HEK293T (cell line): ENCODE measurements around the gene LANCL3.

ENCODE experiments used
- CTCF ChIA-PET: fragments of 350-600 bp; formaldehyde crosslinking; extraction: SDS; loops from one replicate; lab custom pipeline; 2021; ENCODE audit warnings: antibody characterized with exemption, inconsistent platforms; lab: Yijun Ruan, JAX
- POLR2A ChIA-PET: fragments of 350-600 bp; formaldehyde crosslinking; extraction: SDS; loops from one replicate; lab custom pipeline; 2020; ENCODE audit warnings: antibody characterized with exemption, inconsistent platforms; lab: Yijun Ruan, JAX
- DNase-seq: peaks from one replicate; pipeline ENCODE4 v3.0.0; 2012; ENCODE audit warnings: mixed read lengths; ENCODE audit errors: extremely low spot score
- ARNT ChIP-seq: fragments of 450-650 bp; IDR thresholded peaks from 2 replicates; pipeline ENCODE4 v1.6.1; 2017; ENCODE audit warnings: mild to moderate bottlenecking
- BHLHE40 ChIP-seq: fragments of 450-650 bp; IDR thresholded peaks from 2 replicates; pipeline ENCODE4 v1.6.1; 2016; ENCODE audit warnings: mild to moderate bottlenecking, moderate library complexity, borderline replicate concordance
- CTBP1 ChIP-seq: fragments of 450-650 bp; IDR thresholded peaks from 2 replicates; pipeline ENCODE4 v1.6.1; 2016; ENCODE audit warnings: borderline replicate concordance
- ELF4 ChIP-seq: fragments of 450-650 bp; IDR thresholded peaks from 2 replicates; pipeline ENCODE4 v1.6.1; 2017; ENCODE audit warnings: antibody characterized with exemption
- FOXA1 ChIP-seq: fragments of 450-650 bp; IDR thresholded peaks from 2 replicates; pipeline ENCODE4 v1.6.1; 2016; ENCODE audit warnings: mild to moderate bottlenecking
- FOXK2 ChIP-seq: fragments of 450-650 bp; IDR thresholded peaks from 2 replicates; pipeline ENCODE4 v1.6.1; 2016; ENCODE audit warnings: mild to moderate bottlenecking
- FOXM1 ChIP-seq: fragments of 450-650 bp; IDR thresholded peaks from 2 replicates; pipeline ENCODE4 v1.6.1; 2017; ENCODE audit warnings: mild to moderate bottlenecking, borderline replicate concordance
- HDGF ChIP-seq: fragments of 450-650 bp; IDR thresholded peaks from 2 replicates; pipeline ENCODE4 v1.6.1; 2017; ENCODE audit warnings: antibody characterized with exemption, borderline replicate concordance
- L3MBTL2 ChIP-seq: fragments of 450-650 bp; conservative IDR thresholded peaks from 2 replicates; pipeline ENCODE4 v1.6.1; 2016; ENCODE audit warnings: mild to moderate bottlenecking
- LEF1 ChIP-seq: fragments of 450-650 bp; IDR thresholded peaks from 2 replicates; pipeline ENCODE4 v1.6.1; 2017; ENCODE audit warnings: mild to moderate bottlenecking, borderline replicate concordance
- NFRKB ChIP-seq: fragments of 450-650 bp; IDR thresholded peaks from 2 replicates; pipeline ENCODE4 v1.6.1; 2016; ENCODE audit warnings: mild to moderate bottlenecking, moderate library complexity
- SP1 ChIP-seq: fragments of 450-650 bp; IDR thresholded peaks from 2 replicates; pipeline ENCODE4 v1.6.1; 2017
- SUZ12 ChIP-seq: fragments of 450-650 bp; IDR thresholded peaks from 2 replicates; pipeline ENCODE4 v1.6.1; 2016; ENCODE audit warnings: mild to moderate bottlenecking
- TARDBP ChIP-seq: fragments of 450-650 bp; IDR thresholded peaks from 2 replicates; pipeline ENCODE4 v1.6.1; 2016
- ZNF384 ChIP-seq: fragments of 450-650 bp; IDR thresholded peaks from 2 replicates; pipeline ENCODE4 v1.6.1; 2016
- TF ChIP-seq, protein P1 (sequence below): fragments of 450-650 bp; IDR thresholded peaks from 2 replicates; pipeline ENCODE4 v1.6.1; 2016

The LANCL3 gene

DNA sequence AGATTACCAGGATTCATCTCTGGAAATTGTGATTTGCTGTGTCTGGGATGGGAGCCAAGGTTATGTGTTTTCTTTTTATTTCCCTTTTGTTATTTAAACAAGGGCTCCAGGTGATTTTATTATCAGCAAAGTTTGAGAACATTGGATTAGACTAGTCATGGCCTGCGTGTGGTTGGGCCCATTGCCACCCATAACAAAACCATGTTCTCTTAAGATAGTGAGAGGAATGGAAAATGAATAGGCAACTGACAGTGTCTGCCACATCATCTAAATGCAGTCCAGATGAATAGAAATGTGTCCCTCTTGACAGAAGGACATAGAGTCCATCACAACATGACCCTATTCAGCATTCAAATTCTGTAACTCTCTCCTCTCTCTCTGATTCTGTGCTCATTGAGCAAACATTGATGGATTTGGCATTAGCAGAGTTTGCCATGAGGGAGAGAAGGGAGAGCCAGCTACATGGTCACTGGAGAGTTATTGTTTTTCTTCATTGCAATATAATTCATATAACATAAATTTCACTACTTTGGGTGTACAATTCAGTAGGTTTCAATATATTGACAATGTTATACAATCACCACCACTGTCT lies 125.8 kb downstream of the LANCL3 start:
- no peak for DNase-seq
- no peak for TF ChIP-seq ARNT
- TF ChIP-seq LEF1: no peak
- no peak for TF ChIP-seq HDGF
- TF ChIP-seq FOXA1: no peak
- ChIA-PET POLR2A (no interaction called here), CTCF (no interaction called here)

GRCh38 chrX:37701588-37701987 lies 130.1 kb downstream of the LANCL3 start:
- no peak for DNase-seq
- ChIA-PET POLR2A (no interaction called here), CTCF (no interaction called here)
- TF ChIP-seq L3MBTL2 (no peak), HDGF (no peak), LEF1 (no peak), BHLHE40 (no peak), NFRKB (no peak), ARNT (no peak), FOXM1 (no peak), CTBP1 (no peak), SUZ12 (no peak), ZNF384 (no peak), FOXA1 (no peak), SP1 (no peak), FOXK2 (no peak)
- TF ChIP-seq, protein P1, sequence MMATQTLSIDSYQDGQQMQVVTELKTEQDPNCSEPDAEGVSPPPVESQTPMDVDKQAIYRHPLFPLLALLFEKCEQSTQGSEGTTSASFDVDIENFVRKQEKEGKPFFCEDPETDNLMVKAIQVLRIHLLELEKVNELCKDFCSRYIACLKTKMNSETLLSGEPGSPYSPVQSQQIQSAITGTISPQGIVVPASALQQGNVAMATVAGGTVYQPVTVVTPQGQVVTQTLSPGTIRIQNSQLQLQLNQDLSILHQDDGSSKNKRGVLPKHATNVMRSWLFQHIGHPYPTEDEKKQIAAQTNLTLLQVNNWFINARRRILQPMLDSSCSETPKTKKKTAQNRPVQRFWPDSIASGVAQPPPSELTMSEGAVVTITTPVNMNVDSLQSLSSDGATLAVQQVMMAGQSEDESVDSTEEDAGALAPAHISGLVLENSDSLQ: no peak

DNA sequence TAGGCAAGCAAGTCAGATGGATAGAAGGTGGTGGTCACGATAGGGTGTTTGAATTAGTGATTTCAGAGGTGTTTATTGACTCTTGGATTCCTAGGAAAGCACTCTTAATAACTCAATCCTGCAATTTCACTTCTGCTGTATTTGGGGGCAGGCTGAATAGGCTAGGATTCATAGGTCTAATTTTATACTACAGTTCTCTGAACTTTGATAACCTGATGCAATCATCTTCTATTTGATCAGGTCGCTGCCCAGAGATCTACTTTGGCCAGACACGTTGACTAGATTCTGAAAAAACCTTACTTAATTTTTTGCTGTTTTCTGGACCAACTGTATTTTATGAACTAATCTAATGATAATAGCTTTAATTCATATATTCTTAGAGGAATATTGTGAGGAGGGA lies 140.5 kb downstream of the LANCL3 start:
- ChIA-PET CTCF (no interaction called here), POLR2A (no interaction called here)
- TF ChIP-seq FOXM1 (no peak), SP1 (no peak), LEF1 (no peak), L3MBTL2 (no peak)
- no peak for DNase-seq

- ChIA-PET POLR2A (no interaction called here), CTCF (no interaction called here)
- DNase-seq: no peak
- TF ChIP-seq FOXA1: no peak
- no peak for TF ChIP-seq SP1
- TF ChIP-seq LEF1: no peak
- TF ChIP-seq TARDBP: no peak
- no peak for TF ChIP-seq ELF4
- TF ChIP-seq, protein P1: no peak
- TF ChIP-seq ARNT: no peak
- no peak for TF ChIP-seq ZNF384
- TF ChIP-seq NFRKB: no peak
- no peak for TF ChIP-seq SUZ12
- TF ChIP-seq BHLHE40: no peak
- TF ChIP-seq L3MBTL2: no peak
- TF ChIP-seq FOXK2: no peak
- TF ChIP-seq CTBP1: no peak
- TF ChIP-seq HDGF: no peak
Observed at GRCh38 chrX:37712458-37712857, 141.0 kb downstream of the LANCL3 start.

DNA sequence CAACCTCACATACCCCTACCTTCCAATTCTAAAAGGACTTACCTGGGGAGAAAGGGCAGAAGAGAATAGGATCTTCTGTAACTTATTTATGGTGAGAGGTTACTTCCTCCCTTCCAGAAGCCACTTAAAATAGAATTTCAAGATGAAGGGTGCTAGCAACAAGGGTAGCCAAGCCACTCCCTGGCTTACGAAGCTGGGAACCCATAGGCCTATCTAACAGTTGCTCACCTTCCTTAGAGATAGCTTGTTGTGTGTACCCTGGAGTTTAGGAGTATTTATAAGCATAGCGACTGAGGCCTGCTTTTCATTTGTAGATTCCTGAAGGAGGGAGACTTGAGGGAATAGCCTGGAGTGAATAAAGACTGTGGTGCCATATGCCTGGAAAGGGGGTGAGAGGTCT lies 143.0 kb downstream of the LANCL3 start:
- ChIA-PET POLR2A (no interaction called here), CTCF (no interaction called here)
- no peak for DNase-seq
- TF ChIP-seq, protein P1: no peak
- TF ChIP-seq BHLHE40 (no peak), NFRKB (no peak), SP1 (no peak), ELF4 (no peak), L3MBTL2 (no peak), ZNF384 (no peak), FOXA1 (no peak), FOXK2 (no peak), LEF1 (no peak), CTBP1 (no peak), ARNT (no peak), SUZ12 (no peak), TARDBP (no peak), FOXM1 (no peak), HDGF (no peak)

GRCh38 chrX:37716602-37717001 lies 145.1 kb downstream of the LANCL3 start:
- CTCF ChIA-PET: no interaction called here
- POLR2A ChIA-PET: no interaction called here
- TF ChIP-seq SP1 (no peak), ZNF384 (no peak), FOXA1 (no peak), FOXM1 (no peak), L3MBTL2 (no peak), FOXK2 (no peak), SUZ12 (no peak), BHLHE40 (no peak), NFRKB (no peak), LEF1 (no peak)
- TF ChIP-seq, protein P1: no peak
- no peak for DNase-seq
